ENCODE measurements around the gene CEACAM19.

DNA sequence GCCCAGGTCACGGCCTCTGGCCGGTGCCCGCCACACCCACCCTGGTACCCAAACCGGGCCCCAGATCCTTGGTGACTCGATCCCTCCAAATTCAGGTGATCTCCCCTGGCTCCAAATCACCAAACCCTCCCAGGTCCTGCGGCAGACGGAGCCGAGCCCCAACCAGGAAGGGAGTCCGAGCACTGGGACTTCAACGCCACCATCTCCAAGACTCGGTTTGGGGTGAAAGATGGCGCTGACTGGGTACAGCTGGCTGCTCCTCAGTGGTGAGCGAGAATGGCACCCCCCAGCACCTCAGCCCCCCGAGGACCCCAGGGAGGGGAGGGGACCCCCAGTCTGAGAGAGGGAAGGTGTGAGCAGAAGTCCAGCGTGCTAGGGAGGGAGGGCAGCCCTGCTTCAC, 29.9 kb downstream of the CEACAM19 start:
- TF ChIP-seq, protein P1, sequence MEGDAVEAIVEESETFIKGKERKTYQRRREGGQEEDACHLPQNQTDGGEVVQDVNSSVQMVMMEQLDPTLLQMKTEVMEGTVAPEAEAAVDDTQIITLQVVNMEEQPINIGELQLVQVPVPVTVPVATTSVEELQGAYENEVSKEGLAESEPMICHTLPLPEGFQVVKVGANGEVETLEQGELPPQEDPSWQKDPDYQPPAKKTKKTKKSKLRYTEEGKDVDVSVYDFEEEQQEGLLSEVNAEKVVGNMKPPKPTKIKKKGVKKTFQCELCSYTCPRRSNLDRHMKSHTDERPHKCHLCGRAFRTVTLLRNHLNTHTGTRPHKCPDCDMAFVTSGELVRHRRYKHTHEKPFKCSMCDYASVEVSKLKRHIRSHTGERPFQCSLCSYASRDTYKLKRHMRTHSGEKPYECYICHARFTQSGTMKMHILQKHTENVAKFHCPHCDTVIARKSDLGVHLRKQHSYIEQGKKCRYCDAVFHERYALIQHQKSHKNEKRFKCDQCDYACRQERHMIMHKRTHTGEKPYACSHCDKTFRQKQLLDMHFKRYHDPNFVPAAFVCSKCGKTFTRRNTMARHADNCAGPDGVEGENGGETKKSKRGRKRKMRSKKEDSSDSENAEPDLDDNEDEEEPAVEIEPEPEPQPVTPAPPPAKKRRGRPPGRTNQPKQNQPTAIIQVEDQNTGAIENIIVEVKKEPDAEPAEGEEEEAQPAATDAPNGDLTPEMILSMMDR (IDR thresholded peaks at IDR 0.05; ENCODE audit: extremely low read depth in 1 of 2, insufficient read depth in 1 of 2, low read depth in 1 of 2, low read length in 2 of 2), result no peak
- TF ChIP-seq MYC (IDR thresholded peaks at IDR 0.05; ENCODE audit: low read depth, low read length) (no peak), POLR2AphosphoS5 (IDR thresholded peaks at IDR 0.05; ENCODE audit: insufficient read depth, low read depth, low read length) (no peak), EZH2 (IDR thresholded peaks at IDR 0.05; ENCODE audit: borderline replicate concordance, low read depth, low read length, severe bottlenecking) (no peak), JUN (IDR thresholded peaks at IDR 0.05; ENCODE audit: borderline replicate concordance, insufficient read depth, insufficient read length, low read depth) (no peak)
- TF ChIP-seq, protein P2, sequence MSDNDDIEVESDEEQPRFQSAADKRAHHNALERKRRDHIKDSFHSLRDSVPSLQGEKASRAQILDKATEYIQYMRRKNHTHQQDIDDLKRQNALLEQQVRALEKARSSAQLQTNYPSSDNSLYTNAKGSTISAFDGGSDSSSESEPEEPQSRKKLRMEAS (IDR thresholded peaks at IDR 0.05; ENCODE audit: insufficient read depth, insufficient read length), result no peak
